Gastroesophageal sphincter (tissue), 3 donors: ENCODE data around the gene PHOX2B.

Source experiments
- CTCF ChIP-seq, 4 experiments: fragments of 200-600 bp in 2 of 4; fragments of 450-650 bp in 2 of 4; sonication (generic) in 1 of 4; IDR thresholded peaks; one replicate each; pipeline ENCODE4 v1.5.1; 2017 to 2019; ENCODE audit warnings: antibody characterized with exemption in 4 of 4, mild to moderate bottlenecking in 2 of 4, moderate library complexity in 2 of 4
- EP300 ChIP-seq: sonication (generic); formaldehyde crosslinking; IDR thresholded peaks from one replicate; pipeline ENCODE4 v1.6.1; 2017; ENCODE audit warnings: antibody characterized with exemption, mild to moderate bottlenecking

- TF ChIP-seq CTCF (IDR thresholded peaks at IDR 0.05): no peak
- TF ChIP-seq EP300: no peak
These were observed 34.8 kb downstream of the PHOX2B start for GRCh38 chr4:41713768-41714167.
